Measurements from ENCODE around the gene ENDOD1. TPM values are rescaled to one million over a fixed set of nuclear protein-coding genes. Genes with fewer than 3 reads are reported as not detected.
A peak's percentile ranks its signal among the peaks of the same experiment; 100 is the strongest.

Gene ENDOD1
- total RNA-seq, 1 experiment from 2014 or later: 8.1 TPM

DNA sequence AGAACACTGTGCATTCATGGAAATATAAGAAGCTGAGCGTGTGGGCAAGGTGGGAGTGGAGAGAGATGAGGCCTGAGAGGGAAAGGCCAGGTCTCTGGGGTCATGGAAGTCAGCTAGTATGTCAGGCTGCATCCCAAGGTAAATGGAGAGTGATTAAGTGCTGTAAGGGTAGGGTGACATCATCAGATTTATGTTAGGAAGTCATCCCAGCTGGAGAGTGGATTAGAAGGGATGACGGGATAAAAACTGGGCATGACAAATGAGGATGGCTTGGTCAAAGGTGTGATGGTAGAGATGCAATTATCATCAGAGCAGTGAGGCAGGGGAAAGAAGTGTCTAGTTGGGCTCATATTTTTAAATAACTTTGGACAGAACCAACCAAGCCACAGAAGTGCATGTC lies 3.5 kb upstream of the ENDOD1 start:
- POLR2A ChIA-PET (ENCODE audit: unreplicated experiment): no interaction called here
- Histone ChIP-seq H3K27ac (no peak overlapping the region), H4K20me1 (ENCODE audit: insufficient read depth) (no peaks in the 10 kb centered on the region), H3K27me3 (ENCODE audit: insufficient read depth, low read depth) (no peaks in the 10 kb centered on the region), H3K36me3 (ENCODE audit: low read depth) (no peaks in the 10 kb centered on the region), H2AFZ (no peak overlapping the region), H3K4me2 (no peak overlapping the region), H3K79me2 (ENCODE audit: low read depth) (peaks cover 7% of the 10 kb centered on the region; the same call in 1 of the 2 replicates), H3K4me3 (no peak overlapping the region), H3F3A (ENCODE audit: insufficient read depth, low read depth) (peaks cover 6% of the 10 kb centered on the region; the same call in 1 of the 2 replicates), H3K9me3 (ENCODE audit: insufficient read depth, low read depth) (no peaks in the 10 kb centered on the region), H3K9me2 (ENCODE audit: insufficient read depth) (no peaks in the 10 kb centered on the region), H3K4me1 (replicated peaks; ENCODE audit: insufficient read depth) (peaks cover 28% of the 10 kb centered on the region)
- no peak for TF ChIP-seq EZH2 (IDR thresholded peaks at IDR 0.05; ENCODE audit: low read depth)
- TF ChIP-seq, protein P1, sequence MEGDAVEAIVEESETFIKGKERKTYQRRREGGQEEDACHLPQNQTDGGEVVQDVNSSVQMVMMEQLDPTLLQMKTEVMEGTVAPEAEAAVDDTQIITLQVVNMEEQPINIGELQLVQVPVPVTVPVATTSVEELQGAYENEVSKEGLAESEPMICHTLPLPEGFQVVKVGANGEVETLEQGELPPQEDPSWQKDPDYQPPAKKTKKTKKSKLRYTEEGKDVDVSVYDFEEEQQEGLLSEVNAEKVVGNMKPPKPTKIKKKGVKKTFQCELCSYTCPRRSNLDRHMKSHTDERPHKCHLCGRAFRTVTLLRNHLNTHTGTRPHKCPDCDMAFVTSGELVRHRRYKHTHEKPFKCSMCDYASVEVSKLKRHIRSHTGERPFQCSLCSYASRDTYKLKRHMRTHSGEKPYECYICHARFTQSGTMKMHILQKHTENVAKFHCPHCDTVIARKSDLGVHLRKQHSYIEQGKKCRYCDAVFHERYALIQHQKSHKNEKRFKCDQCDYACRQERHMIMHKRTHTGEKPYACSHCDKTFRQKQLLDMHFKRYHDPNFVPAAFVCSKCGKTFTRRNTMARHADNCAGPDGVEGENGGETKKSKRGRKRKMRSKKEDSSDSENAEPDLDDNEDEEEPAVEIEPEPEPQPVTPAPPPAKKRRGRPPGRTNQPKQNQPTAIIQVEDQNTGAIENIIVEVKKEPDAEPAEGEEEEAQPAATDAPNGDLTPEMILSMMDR (conservative IDR thresholded peaks at IDR 0.05): no peak
- intact Hi-C loops (cut with micrococcal nuclease; ENCODE audit: unreplicated experiment): no loop called here
- CTCF ChIA-PET: no interaction called here
- no peak for DNase-seq
- no TSS peak for BruUV-seq (replicated peaks)

DNA sequence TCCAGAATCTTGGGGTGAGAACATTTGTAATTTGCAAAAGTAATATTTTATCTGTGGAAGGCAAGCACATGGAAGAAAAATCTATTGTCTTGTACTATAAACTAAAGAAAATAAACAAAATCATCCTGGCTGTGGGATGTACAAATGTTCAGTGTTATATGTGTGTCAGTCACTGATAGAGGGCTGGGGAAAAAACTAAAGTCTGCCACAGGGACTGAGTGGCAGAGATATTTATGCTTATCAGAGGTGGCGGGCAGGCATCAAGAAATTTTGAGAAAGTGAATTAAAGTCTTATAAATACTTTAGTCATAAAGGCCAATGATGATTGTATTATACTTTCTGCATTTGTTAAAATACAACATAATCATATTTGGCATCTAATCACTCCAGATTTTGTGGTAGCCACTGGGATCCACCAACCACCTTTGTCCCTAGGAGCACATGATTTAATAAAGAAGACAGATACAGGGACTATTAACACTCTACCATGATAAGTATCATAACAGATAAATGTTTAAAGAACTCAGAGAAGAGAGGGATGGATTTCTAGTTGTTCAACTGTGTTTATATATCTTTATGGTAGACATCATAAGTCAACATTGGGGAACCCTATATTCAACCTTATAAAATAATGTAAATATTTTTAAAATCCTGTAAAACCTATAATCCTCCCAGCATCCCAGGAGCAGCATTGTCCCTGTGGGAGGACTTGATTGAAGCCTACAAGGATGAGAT lies 2.6 kb upstream of the ENDOD1 start:
- Histone ChIP-seq H3K4me2 (no peak overlapping the region), H3K9me3 (ENCODE audit: insufficient read depth, low read depth) (no peaks in the 10 kb centered on the region), H3K4me1 (replicated peaks; ENCODE audit: insufficient read depth) (peaks cover 32% of the 10 kb centered on the region), H2AFZ (no peak overlapping the region), H3K27ac (no peak overlapping the region), H3K79me2 (ENCODE audit: low read depth) (peaks cover 10% of the 10 kb centered on the region; the same call in 1 of the 2 replicates), H3K36me3 (ENCODE audit: low read depth) (no peaks in the 10 kb centered on the region), H3K27me3 (ENCODE audit: insufficient read depth, low read depth) (no peaks in the 10 kb centered on the region), H3F3A (ENCODE audit: insufficient read depth, low read depth) (peaks cover 8% of the 10 kb centered on the region; the same call in 1 of the 2 replicates), H3K4me3 (no peak overlapping the region), H3K9me2 (ENCODE audit: insufficient read depth) (no peaks in the 10 kb centered on the region), H4K20me1 (ENCODE audit: insufficient read depth) (no peaks in the 10 kb centered on the region)
- POLR2A ChIA-PET (ENCODE audit: unreplicated experiment): no interaction called here
- no TSS peak for BruUV-seq (replicated peaks)
- no peak for DNase-seq
- intact Hi-C loops (cut with micrococcal nuclease; ENCODE audit: unreplicated experiment): no loop called here
- no peak for TF ChIP-seq EZH2 (IDR thresholded peaks at IDR 0.05; ENCODE audit: low read depth)
- TF ChIP-seq, protein P1 (conservative IDR thresholded peaks at IDR 0.05): no peak
- CTCF ChIA-PET: no interaction called here

DNA sequence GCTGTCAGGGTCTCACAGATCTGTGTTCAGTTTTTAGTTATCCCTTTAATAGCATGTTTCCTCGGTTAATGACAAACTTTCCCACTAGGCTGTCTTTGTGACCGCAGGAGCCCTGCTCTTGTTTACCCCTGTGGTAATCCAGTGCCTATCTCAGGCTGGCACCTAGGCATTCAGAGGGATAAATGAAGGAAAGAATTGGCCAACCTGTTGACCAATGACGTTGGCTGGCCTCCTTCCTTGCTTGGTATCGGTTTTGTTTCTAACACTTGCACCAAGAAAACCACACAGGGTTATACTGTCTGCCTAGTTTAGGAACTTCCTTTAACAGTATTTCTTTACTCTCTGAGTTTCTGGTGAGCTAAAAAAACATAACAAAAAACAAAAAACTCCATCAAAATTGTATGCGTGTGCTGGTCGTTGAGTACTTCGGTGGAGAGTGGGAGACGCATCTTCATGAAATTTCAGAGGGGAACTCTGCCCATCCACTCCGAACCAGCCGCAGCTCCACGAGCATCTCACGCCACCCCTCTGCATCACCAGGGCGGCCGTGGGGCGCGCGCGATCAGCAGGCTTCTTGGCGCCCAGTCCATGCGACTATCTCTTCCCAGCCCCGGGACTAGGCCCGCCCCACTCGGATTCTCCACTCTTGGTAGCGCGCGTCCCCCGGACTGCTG lies 563 bp upstream of the ENDOD1 start:
- intact Hi-C loops (cut with micrococcal nuclease; ENCODE audit: unreplicated experiment): loop anchor here (1.0 kb wide), 1 partner anchor 62 kb away; no protein-coding TSS in a partner anchor
- no peak for DNase-seq
- H3F3A ChIP-seq (ENCODE audit: insufficient read depth, low read depth): peaks cover 24% of the 10 kb centered on the region
- H3K36me3 ChIP-seq (ENCODE audit: low read depth): no peaks in the 10 kb centered on the region
- TSS peak; percentile 41 for BruUV-seq (replicated peaks)
- TF ChIP-seq, protein P1 (conservative IDR thresholded peaks at IDR 0.05): no peak; the same call in 1 of the 2 replicates
- TF ChIP-seq EZH2 (IDR thresholded peaks at IDR 0.05; ENCODE audit: low read depth): no peak
- H3K9me2 ChIP-seq (ENCODE audit: insufficient read depth): no peaks in the 10 kb centered on the region
- H3K4me2 ChIP-seq: peak overlapping the region; percentile 86
- H3K27ac ChIP-seq: no peak overlapping the region
- no peaks in the 10 kb centered on the region for H4K20me1 ChIP-seq (ENCODE audit: insufficient read depth)
- H2AFZ ChIP-seq: peak overlapping the region; percentile 93
- H3K79me2 ChIP-seq (ENCODE audit: low read depth): peaks cover 10% of the 10 kb centered on the region; the same call in 1 of the 2 replicates
- no peaks in the 10 kb centered on the region for H3K27me3 ChIP-seq (ENCODE audit: insufficient read depth, low read depth)
- H3K4me1 ChIP-seq (replicated peaks; ENCODE audit: insufficient read depth): peaks cover 49% of the 10 kb centered on the region
- ChIA-PET POLR2A (ENCODE audit: unreplicated experiment) (no interaction called here), CTCF (no interaction called here)
- no peaks in the 10 kb centered on the region for H3K9me3 ChIP-seq (ENCODE audit: insufficient read depth, low read depth)
- peak overlapping the region; percentile 93 for H3K4me3 ChIP-seq

Measured in PC-9 (cell line).